SK-N-MC (cell line): Measurements from ENCODE around the gene RPS25.

Experiments
- EZH2 ChIP-seq: fragments of 200-600 bp; sonication (generic); IDR thresholded peaks from one replicate; pipeline ENCODE4 v1.6.1; 2017; ENCODE audit warnings: antibody characterized with exemption
- FOXP2 ChIP-seq: optimal IDR thresholded peaks from 2 replicates; pipeline ENCODE3; 2011; ENCODE audit warnings: mild to moderate bottlenecking, moderate library complexity; ENCODE audit not compliant: insufficient read depth; ENCODE audit errors: extremely low read length, control extremely low read depth
- POLR2AphosphoS5 ChIP-seq: IDR thresholded peaks from 2 replicates; pipeline ENCODE4 v1.6.1; 2012; ENCODE audit warnings: mild to moderate bottlenecking, low read depth, low read length, borderline replicate concordance

- TF ChIP-seq POLR2AphosphoS5 (no peak), EZH2 (no peak), FOXP2 (no peak)
Observed at GRCh38 chr11:119000906-119001305, 17.2 kb downstream of the RPS25 start.
